Activated naive CD4-positive, alpha-beta T cell treated with anti-CD3 and anti-CD28 coated beads, Interleukin-2, amount 50 U/mL, for 24 hours (primary cell): ENCODE data around the gene FOLR3.

ENCODE experiments used
- H3K27ac Mint-ChIP-seq: one replicate; pipeline ENCODE4 v1.8.0; 2021; ENCODE audit warnings: mild to moderate bottlenecking, mixed read lengths
- H3K27me3 Mint-ChIP-seq: one replicate; pipeline ENCODE4 v1.8.0; 2021; ENCODE audit warnings: mixed read lengths
- H3K36me3 Mint-ChIP-seq: one replicate; pipeline ENCODE4 v1.8.0; 2021; ENCODE audit warnings: mixed read lengths
- H3K4me1 Mint-ChIP-seq: one replicate; pipeline ENCODE4 v1.8.0; 2021; ENCODE audit warnings: mixed read lengths
- H3K4me3 Mint-ChIP-seq: one replicate; pipeline ENCODE4 v1.8.0; 2021; ENCODE audit warnings: mild to moderate bottlenecking, mixed read lengths
- H3K9me3 Mint-ChIP-seq: one replicate; pipeline ENCODE4 v1.8.0; 2021; ENCODE audit warnings: mixed read lengths

FOLR3 gene

DNA sequence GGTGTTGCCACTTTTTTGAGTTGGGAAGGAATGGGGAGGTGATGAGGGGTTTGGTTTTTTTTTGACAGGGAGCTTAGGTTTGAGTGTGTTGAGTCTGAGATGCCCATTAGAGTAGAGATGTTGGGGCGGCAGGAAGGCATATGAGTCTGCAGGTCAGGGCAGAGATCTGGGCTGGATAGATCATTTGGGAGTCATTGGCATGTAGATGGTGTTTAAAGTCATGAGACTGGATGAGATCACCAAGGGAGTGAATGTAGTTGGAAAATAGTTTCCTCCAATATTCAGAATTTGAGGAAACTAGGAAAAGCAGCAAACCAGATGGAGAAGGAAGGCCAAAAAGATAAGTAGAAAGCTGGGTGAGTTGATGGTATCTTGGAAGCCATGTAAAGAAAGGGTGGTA, 21.0 kb upstream of the FOLR3 start:
- Mint-ChIP-seq H3K9me3 (no peaks in the 10 kb centered on the region), H3K27ac (no peak overlapping the region), H3K4me3 (no peak overlapping the region), H3K27me3 (no peaks in the 10 kb centered on the region), H3K36me3 (peaks cover 8% of the 10 kb centered on the region), H3K4me1 (peaks cover 29% of the 10 kb centered on the region)

DNA sequence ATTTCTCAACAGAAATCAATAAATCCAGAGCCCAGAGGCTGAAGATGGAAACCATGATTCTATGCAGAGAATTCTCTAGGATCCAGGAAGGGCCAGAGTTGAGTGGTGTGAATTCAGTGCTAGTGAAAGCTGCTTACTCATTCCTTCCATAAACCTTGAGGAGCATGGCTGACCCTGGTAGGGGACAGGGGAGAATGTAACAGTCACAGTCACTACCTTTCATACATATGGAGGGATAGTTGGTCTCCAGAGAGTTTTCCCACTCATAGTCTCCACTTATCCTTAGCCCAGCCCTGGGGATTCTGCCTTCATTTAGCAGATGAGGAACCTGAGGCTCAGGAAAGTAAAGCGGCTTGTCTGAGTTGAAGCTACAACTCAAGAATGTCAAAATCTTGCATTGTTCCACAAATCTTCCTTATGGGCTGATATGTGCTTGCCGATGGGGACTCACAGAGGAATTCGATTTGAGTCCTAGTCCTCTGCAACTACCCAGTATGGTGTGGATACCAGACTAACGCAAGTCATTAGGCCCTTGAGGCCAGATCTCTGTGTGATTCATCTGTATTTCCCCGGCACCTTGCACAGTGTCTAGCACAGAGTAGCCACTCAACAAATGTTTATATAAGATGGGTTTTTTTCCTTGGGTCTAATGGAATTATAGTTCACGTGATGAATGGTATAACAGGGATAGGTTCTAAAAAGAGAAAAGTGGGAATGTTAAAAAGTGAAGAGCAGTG, 19.3 kb upstream of the FOLR3 start:
- H3K4me1 Mint-ChIP-seq, result peaks cover 22% of the 10 kb centered on the region
- H3K27ac Mint-ChIP-seq, result no peak overlapping the region
- peaks cover 1% of the 10 kb centered on the region for H3K36me3 Mint-ChIP-seq
- peaks cover 4% of the 10 kb centered on the region for H3K27me3 Mint-ChIP-seq
- H3K9me3 Mint-ChIP-seq, result no peaks in the 10 kb centered on the region
- H3K4me3 Mint-ChIP-seq, result no peak overlapping the region

DNA sequence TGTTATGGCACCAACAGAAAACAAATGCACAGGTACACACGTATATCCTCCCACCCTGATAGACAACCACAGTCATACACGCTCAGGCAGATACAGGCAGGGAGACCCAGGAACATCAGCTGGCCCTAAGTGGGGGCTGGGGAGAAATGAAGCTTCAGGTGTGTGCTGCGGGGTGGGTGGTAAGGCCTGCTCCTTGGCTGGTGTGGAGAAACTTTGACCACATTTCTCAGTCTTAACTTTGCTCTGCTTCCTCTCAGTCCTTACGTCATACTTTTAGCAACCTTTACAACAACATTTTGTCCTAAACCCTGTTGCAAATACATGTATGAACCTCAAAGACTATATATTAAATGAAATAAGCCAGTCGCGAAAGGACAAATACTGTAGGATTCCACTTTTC, 16.3 kb upstream of the FOLR3 start:
- Mint-ChIP-seq H3K36me3 (no peaks in the 10 kb centered on the region), H3K27me3 (peaks cover 4% of the 10 kb centered on the region), H3K9me3 (no peaks in the 10 kb centered on the region), H3K27ac (no peak overlapping the region), H3K4me1 (no peaks in the 10 kb centered on the region), H3K4me3 (no peak overlapping the region)

DNA sequence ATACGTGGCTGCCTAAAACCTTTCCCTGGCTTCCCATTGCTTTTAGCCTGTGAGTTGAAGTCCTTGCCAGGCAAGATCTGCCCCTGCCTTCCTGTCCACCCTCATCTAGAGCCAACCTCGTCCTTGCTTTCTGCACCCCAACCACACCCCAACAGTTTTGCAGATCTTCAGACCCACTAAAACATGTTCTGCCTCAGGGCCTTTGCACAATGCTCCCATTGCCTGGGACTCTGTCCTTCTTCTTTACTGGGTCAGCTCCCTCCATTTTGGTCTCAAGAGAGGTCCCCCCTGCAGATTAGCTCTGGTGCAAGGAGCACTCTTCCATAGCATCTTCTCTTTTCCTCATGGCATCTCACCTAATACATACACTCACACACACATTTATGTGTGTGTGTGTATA, 14.6 kb upstream of the FOLR3 start:
- Mint-ChIP-seq H3K36me3 (no peaks in the 10 kb centered on the region), H3K4me3 (no peak overlapping the region), H3K27me3 (peaks cover 4% of the 10 kb centered on the region), H3K27ac (no peak overlapping the region), H3K9me3 (no peaks in the 10 kb centered on the region), H3K4me1 (no peaks in the 10 kb centered on the region)

DNA sequence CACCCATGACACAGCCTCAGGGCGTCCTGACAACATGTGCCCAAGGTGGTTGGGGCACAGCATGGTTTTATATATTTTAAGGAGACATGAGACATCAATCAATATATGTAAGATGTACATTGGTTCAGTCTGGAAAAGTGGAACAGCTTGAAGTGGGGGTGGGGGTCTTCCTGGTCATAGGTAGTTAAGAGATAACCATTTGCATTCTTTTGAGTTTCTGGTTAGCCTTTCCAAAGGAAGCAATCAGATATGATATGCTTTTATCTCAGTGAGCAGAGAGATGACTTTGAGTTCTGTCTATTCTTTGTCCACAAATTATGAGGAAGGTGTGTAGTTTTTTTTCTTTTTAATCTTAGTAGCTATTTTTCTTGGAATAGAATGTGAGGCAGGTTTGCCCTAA, 12.9 kb upstream of the FOLR3 start:
- Mint-ChIP-seq H3K36me3 (no peaks in the 10 kb centered on the region), H3K4me1 (no peaks in the 10 kb centered on the region), H3K9me3 (no peaks in the 10 kb centered on the region), H3K4me3 (no peak overlapping the region), H3K27me3 (peaks cover 4% of the 10 kb centered on the region), H3K27ac (no peak overlapping the region)

DNA sequence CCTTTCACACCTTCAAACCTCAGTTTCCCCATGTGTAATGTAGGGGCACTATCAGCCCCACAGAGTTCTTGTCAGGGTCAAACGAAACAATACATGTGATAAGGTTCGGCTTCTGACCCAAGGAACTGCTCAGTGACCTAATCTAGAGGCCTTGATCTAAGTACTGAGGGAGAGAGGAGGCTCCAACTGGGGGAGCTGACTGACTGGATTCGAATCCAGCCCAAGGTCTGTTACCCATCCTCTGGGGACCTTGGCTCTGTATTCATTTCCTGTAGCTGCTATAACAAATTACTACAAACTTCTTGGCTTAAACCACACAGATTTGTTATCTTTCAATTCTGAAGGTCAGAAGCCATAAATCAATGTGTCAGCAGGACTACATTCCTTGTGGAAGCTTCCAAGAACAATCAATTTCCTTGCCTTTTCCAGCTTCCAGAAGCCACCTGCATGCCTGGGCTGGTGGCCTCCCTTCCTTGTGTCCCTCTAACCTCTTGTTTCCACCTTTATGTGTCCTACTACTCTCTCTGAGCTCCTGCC, 12.3 kb upstream of the FOLR3 start:
- Mint-ChIP-seq H3K4me1 (no peaks in the 10 kb centered on the region), H3K27me3 (peaks cover 4% of the 10 kb centered on the region), H3K27ac (no peak overlapping the region)

DNA sequence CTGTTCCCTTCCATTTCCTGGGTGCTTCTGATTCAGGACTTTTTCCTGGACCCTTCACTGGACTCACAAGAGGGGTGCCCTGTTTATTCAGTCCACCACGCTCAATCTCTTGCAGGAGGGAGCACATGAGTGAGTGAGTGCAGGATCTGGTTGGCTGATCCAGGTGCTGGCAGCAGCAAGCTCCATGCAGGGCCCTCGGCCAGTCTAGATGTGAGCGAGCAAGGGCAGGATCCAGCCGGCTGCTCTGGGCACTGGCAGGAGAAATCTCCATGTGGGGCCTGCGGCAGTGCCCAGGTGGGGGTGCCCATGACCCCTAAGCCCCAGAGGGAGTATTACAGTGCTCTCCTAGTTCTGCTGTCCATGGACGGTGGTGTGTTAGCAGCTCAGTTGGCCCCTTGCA, 11.5 kb upstream of the FOLR3 start:
- Mint-ChIP-seq H3K27ac (no peak overlapping the region), H3K4me1 (no peaks in the 10 kb centered on the region), H3K36me3 (peaks cover 6% of the 10 kb centered on the region), H3K4me3 (no peak overlapping the region), H3K9me3 (peaks cover 8% of the 10 kb centered on the region), H3K27me3 (peaks cover 6% of the 10 kb centered on the region)

More for the DNA sequence above, 12.3 kb upstream of the FOLR3 start:
- Mint-ChIP-seq H3K36me3 (no peaks in the 10 kb centered on the region), H3K9me3 (no peaks in the 10 kb centered on the region), H3K4me3 (no peak overlapping the region)

DNA sequence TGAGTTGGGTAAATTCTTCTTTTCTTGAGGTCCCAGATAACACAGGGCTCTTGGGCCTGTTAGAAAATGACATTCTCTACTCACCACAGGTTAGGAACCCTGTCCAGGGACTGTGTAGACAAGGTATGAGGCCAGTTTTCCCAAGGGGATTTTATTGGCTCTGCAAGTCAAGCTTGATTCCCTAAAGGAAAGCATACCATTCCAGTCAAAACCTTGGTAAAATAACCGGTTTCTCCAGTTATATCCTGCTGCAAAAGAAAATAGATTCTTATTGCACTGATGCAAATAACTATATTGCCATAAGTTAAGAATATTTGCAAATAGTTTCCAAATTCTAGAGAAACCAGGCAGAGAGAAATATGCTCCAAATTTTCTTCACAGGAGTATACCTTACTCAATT, 9.6 kb upstream of the FOLR3 start:
- peaks cover 8% of the 10 kb centered on the region for H3K36me3 Mint-ChIP-seq
- H3K27me3 Mint-ChIP-seq, result peaks cover 6% of the 10 kb centered on the region
- H3K9me3 Mint-ChIP-seq, result peaks cover 11% of the 10 kb centered on the region
- H3K4me3 Mint-ChIP-seq, result no peak overlapping the region
- H3K4me1 Mint-ChIP-seq, result no peaks in the 10 kb centered on the region
- H3K27ac Mint-ChIP-seq, result no peak overlapping the region

DNA sequence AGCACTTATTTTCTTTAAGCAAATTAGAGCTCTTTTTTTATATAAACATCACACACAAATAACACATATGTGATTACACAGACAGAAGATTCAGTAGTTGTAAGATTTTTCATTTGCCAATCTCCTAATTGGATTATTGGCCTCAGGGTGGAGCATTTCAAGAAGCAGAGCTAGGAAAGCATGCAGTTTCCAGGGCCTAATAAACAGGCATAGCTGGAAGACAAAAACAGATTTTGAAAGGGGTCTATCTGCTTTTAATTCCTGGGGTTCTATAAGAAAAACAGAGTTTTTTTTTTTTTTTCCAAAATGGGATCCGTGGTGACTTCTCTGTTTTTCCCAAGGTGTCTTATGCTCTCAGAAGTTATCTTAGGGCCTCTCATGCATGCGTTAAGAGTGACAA, 7.6 kb upstream of the FOLR3 start:
- H3K36me3 Mint-ChIP-seq, result peaks cover 8% of the 10 kb centered on the region
- no peak overlapping the region for H3K27ac Mint-ChIP-seq
- H3K4me3 Mint-ChIP-seq, result no peak overlapping the region
- H3K4me1 Mint-ChIP-seq, result no peaks in the 10 kb centered on the region
- peaks cover 5% of the 10 kb centered on the region for H3K27me3 Mint-ChIP-seq
- peaks cover 11% of the 10 kb centered on the region for H3K9me3 Mint-ChIP-seq

DNA sequence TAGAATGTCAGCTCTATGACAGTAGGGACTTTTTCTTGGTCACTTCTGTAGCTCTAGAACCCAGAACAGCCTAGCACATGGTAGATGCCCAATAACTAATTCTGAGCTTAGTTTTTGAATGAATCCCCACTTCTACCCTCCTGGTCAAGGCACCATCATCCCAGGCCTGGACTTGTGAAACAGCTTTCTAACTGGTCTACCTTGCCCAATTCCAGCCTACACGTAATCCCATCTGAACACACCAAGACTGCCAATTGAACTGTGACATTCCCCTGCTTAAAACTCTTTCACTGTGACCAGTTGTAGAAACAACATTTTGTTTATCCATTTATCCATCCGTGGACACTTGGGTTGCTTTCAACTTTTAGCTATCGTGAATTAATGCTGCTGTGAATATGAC, 6.1 kb upstream of the FOLR3 start:
- peaks cover 8% of the 10 kb centered on the region for H3K36me3 Mint-ChIP-seq
- H3K4me1 Mint-ChIP-seq, result no peaks in the 10 kb centered on the region
- no peak overlapping the region for H3K27ac Mint-ChIP-seq
- H3K4me3 Mint-ChIP-seq, result no peak overlapping the region
- H3K9me3 Mint-ChIP-seq, result peaks cover 11% of the 10 kb centered on the region
- peaks cover 6% of the 10 kb centered on the region for H3K27me3 Mint-ChIP-seq

DNA sequence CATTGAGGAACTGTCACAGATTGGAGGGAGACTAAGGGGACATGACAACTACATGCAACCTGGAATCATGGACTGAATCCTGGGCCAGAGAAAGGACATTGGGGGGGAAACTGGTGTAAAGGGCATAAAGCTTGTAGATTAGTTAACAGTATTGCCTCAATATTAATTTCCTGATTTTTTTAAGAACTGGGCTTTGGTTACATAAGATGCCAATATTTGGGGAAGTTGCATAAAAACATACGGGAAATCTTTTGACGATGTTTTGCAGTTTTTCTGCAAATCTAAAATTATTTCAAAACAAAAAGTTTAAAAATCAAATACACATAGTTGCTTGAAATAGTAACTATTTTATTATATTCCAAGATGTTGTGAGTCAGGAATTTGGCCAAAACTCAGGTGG, 2.9 kb upstream of the FOLR3 start:
- Mint-ChIP-seq H3K27me3 (peaks cover 6% of the 10 kb centered on the region), H3K4me1 (no peaks in the 10 kb centered on the region), H3K27ac (no peak overlapping the region), H3K36me3 (peaks cover 8% of the 10 kb centered on the region), H3K9me3 (peaks cover 11% of the 10 kb centered on the region), H3K4me3 (no peak overlapping the region)

DNA sequence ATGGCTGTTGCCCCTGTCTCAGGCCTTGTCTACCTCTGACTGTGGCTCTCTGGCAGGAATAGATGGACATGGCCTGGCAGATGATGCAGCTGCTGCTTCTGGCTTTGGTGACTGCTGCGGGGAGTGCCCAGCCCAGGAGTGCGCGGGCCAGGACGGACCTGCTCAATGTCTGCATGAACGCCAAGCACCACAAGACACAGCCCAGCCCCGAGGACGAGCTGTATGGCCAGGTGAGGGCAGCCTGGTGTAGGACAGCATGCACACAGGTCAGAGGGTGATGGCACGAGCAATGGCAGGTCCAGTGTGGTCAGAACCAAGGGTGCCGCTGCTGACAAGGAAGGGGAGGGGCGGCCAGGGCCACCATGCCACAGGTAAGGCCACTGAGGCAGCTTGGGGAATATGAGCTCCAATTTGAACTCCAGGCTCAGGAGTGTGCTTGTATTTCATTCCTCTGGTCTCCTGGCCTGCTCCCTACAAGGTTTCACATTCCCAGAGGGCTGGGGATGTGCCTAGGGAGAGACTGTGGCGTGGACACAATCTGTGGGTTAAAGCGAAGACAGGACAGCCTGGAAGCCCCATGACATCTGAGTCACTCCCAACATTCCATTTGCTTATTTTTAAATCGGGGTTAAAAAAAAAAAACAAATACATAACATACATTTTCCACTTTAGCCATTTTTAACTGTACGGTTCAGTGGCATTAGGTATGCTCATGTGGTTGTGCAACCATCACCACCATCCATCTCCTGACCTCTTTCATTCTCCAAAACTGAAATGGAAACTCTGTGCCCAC, 562 bp downstream of the FOLR3 start:
- Mint-ChIP-seq H3K9me3 (no peaks in the 10 kb centered on the region), H3K36me3 (no peaks in the 10 kb centered on the region), H3K4me1 (no peaks in the 10 kb centered on the region), H3K4me3 (no peak overlapping the region), H3K27me3 (peaks cover 4% of the 10 kb centered on the region), H3K27ac (no peak overlapping the region)

DNA sequence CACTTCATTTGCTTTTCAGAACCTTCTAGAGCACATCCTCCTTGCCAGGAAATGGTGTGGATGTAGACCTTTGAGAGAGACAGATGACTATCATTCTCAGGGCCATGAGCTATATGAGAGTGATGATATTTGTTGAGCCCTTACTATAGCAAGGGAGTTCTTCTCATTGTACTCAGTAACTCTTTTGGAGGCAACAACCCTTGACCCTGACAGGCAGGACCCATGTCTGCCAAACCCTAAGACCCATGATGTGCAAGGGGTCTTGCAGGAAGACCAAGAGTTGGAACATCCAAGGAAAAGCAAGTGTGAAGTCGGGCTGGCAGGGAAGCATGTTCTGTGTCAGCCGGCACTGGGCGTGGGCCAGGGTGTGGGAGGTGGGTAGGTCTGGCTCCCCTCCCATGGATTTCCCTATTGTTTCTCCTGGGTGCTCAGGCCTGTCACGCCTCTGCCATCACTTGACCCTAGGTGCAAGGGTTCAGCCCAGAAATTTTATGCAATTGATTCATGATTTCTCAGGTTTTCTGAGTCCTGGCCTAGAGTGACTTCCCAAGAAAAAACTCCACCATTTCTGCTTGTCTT, 1.2 kb downstream of the FOLR3 start:
- Mint-ChIP-seq H3K36me3 (no peaks in the 10 kb centered on the region), H3K27ac (no peak overlapping the region), H3K4me1 (no peaks in the 10 kb centered on the region), H3K27me3 (peaks cover 7% of the 10 kb centered on the region), H3K9me3 (no peaks in the 10 kb centered on the region), H3K4me3 (no peak overlapping the region)

DNA sequence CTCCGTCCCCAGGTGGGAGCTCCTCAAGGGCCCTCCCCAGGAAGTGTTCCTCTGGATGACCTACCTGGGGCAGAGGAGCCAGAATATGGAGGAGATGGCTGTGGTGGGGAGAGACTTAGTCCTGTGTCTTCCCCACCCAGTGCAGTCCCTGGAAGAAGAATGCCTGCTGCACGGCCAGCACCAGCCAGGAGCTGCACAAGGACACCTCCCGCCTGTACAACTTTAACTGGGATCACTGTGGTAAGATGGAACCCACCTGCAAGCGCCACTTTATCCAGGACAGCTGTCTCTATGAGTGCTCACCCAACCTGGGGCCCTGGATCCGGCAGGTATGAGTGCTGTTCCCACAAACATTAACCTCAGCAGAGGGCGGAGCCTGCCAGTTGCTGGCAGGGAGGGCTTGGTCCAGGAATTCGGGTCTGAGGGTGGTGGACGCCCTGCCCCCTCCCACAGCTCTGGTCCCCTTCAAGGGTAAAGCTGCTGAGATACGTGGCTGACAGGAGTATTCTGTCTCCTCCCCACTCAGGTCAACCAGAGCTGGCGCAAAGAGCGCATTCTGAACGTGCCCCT, 3.4 kb downstream of the FOLR3 start:
- Mint-ChIP-seq H3K27me3 (peaks cover 6% of the 10 kb centered on the region), H3K4me1 (peaks cover 2% of the 10 kb centered on the region), H3K4me3 (no peak overlapping the region), H3K36me3 (no peaks in the 10 kb centered on the region), H3K9me3 (no peaks in the 10 kb centered on the region), H3K27ac (no peak overlapping the region)

DNA sequence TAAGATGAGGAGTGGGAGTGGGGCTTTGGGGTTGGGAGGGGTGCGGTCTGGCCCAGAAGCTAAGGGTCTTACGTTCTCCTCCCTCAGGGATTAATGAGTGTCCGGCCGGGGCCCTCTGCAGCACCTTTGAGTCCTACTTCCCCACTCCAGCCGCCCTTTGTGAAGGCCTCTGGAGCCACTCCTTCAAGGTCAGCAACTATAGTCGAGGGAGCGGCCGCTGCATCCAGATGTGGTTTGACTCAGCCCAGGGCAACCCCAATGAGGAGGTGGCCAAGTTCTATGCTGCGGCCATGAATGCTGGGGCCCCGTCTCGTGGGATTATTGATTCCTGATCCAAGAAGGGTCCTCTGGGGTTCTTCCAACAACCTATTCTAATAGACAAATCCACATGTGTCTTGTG, 4.0 kb downstream of the FOLR3 start:
- peaks cover 6% of the 10 kb centered on the region for H3K27me3 Mint-ChIP-seq
- no peak overlapping the region for H3K4me3 Mint-ChIP-seq
- no peaks in the 10 kb centered on the region for H3K9me3 Mint-ChIP-seq
- no peaks in the 10 kb centered on the region for H3K36me3 Mint-ChIP-seq
- H3K4me1 Mint-ChIP-seq, result peaks cover 4% of the 10 kb centered on the region
- H3K27ac Mint-ChIP-seq, result no peak overlapping the region

DNA sequence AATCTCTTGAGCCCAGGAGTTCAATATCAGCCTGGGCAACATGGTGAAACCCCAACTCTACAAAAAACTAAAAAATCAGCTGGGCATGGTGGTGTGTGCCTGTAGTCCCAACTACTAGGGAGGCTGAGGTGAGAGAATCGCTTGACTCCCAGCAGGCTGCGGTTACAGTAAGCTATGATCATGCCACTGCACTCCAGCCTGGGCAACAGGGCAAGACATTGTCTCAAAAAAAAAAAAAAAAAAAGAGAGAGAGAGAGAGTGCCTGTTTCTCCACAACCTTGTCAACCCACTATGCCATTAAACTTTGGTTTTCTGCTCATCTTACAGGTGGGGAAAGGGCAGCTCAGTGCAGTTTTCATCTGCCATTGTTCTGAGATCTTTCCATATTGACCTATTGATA, 5.1 kb downstream of the FOLR3 start:
- H3K36me3 Mint-ChIP-seq, result no peaks in the 10 kb centered on the region

More for the DNA sequence above, 5.1 kb downstream of the FOLR3 start:
- H3K4me3 Mint-ChIP-seq, result no peak overlapping the region
- H3K9me3 Mint-ChIP-seq, result no peaks in the 10 kb centered on the region
- H3K27ac Mint-ChIP-seq, result no peak overlapping the region
- H3K27me3 Mint-ChIP-seq, result peaks cover 6% of the 10 kb centered on the region
- H3K4me1 Mint-ChIP-seq, result peaks cover 4% of the 10 kb centered on the region
